HepG2 (cell line): ENCODE results near the gene ESRP2. TPM values are rescaled to one million over a fixed set of nuclear protein-coding genes. Genes with fewer than 3 reads are reported as not detected.

ENCODE experiments used
- HIVEP1 ChIP-seq: sonication (generic); formaldehyde crosslinking; IDR thresholded peaks from 2 replicates; pipeline ENCODE4 v1.4.0; 2020; ENCODE audit warnings: mild to moderate bottlenecking, missing genetic modification reagents
- ZMYM2 ChIP-seq: sonication (generic); formaldehyde crosslinking; IDR thresholded peaks from 2 replicates; pipeline ENCODE4 v1.8.0; 2022; ENCODE audit warnings: mild to moderate bottlenecking, missing genetic modification reagents
- ZNF674 ChIP-seq: sonication (generic); formaldehyde crosslinking; IDR thresholded peaks from 2 replicates; pipeline ENCODE4 v1.5.0; 2020; ENCODE audit warnings: low read depth, mild to moderate bottlenecking, missing genetic modification reagents
- polyA plus RNA-seq, 8 experiments: library from polyadenylated mRNA; depleted of rRNA in 3 of 8; stranded (reverse) in 7 of 8; unstranded in 1 of 8; fragments of >200 nt; fragmentation: Illumina TruSeq in 4 of 8; extraction: Trizol in 4 of 8; gene quantifications; 2 replicates each; pipeline versions ENCODE4 v1.2.1 to v1.2.3, GENCODE V29; 2011 to 2016; ENCODE audit warnings: low read depth in 4 of 8, missing spikeins in 1 of 8, mixed read lengths in 1 of 8; ENCODE audit not compliant: insufficient read depth in 1 of 8
- total RNA-seq, 5 experiments: library from RNA; depleted of rRNA; stranded (reverse); fragments of >200 nt; fragmentation: Illumina TruSeq; extraction: Trizol; gene quantifications; 2 replicates each; pipeline ENCODE4 v1.2.3, GENCODE V29; 2016; ENCODE audit warnings: low read depth in 1 of 5
- TF ChIP-seq, protein P1 (sequence below): sonication (generic); formaldehyde crosslinking; IDR thresholded peaks from 2 replicates; pipeline ENCODE4 v1.8.0; 2022; ENCODE audit warnings: missing genetic modification reagents, mild to moderate bottlenecking, borderline replicate concordance
- TF ChIP-seq, protein P2 (sequence below): sonication (generic); formaldehyde crosslinking; conservative IDR thresholded peaks from 2 replicates; pipeline ENCODE4 v1.8.0; 2022; ENCODE audit warnings: low read depth, missing genetic modification reagents
- TF ChIP-seq, protein P3 (sequence below): sonication (generic); formaldehyde crosslinking; conservative IDR thresholded peaks from 2 replicates; pipeline ENCODE4 v1.8.0; 2022; ENCODE audit warnings: mild to moderate bottlenecking, moderate library complexity, missing genetic modification reagents
- TF ChIP-seq, protein P4 (sequence below): sonication (generic); formaldehyde crosslinking; IDR thresholded peaks from 2 replicates; pipeline ENCODE4 v1.8.0; 2022; ENCODE audit warnings: low read depth, missing genetic modification reagents

Gene ESRP2
- total and polyA plus RNA-seq, 2 of the 13 experiments (the other 11 are each of a cell fraction or from before 2014, with no cell fraction given): 21.1 to 32.4 TPM

DNA sequence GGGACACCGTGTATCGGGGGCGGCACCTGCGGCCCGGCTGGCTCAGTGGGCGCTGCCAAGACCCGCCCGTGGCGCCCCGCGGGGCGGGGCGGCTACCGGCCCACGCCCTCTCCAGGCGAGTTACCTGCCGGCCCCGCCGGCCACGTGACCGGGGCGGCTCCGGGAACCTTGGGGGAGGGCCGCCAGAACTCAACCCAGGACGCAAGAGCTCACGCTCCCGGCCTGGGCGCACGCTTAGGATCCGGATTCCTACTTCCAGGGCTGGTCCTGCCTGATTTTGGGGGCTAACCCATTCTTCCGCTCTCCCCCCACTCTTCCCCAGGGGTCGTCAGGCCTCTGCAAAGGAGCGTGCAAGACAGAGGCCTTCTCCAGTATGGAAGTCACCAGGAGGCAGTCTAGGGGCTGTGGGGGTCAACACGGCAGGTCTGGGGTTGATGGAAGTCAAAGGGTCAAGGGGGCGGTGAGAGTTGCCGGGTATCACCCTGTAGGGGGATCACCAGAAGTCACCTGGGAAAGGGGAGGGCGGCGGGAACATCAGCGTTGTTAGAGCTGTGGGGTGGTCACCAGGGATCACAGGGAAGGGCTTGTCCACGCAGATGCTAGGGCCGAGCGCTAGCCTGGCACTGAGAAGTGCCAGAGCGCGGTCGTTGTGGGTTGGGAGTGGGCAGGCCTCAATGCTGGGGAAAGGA, 354 bp upstream of the ESRP2 start (continued):
- TF ChIP-seq, protein P1, sequence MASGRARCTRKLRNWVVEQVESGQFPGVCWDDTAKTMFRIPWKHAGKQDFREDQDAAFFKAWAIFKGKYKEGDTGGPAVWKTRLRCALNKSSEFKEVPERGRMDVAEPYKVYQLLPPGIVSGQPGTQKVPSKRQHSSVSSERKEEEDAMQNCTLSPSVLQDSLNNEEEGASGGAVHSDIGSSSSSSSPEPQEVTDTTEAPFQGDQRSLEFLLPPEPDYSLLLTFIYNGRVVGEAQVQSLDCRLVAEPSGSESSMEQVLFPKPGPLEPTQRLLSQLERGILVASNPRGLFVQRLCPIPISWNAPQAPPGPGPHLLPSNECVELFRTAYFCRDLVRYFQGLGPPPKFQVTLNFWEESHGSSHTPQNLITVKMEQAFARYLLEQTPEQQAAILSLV (CRISPR knock-in tag): no peak
- TF ChIP-seq ZMYM2 (no peak), ZNF674 (CRISPR knock-in tag) (no peak), HIVEP1 (peak; percentile 78; the same call in 1 of the 2 replicates)
- TF ChIP-seq, protein P2, sequence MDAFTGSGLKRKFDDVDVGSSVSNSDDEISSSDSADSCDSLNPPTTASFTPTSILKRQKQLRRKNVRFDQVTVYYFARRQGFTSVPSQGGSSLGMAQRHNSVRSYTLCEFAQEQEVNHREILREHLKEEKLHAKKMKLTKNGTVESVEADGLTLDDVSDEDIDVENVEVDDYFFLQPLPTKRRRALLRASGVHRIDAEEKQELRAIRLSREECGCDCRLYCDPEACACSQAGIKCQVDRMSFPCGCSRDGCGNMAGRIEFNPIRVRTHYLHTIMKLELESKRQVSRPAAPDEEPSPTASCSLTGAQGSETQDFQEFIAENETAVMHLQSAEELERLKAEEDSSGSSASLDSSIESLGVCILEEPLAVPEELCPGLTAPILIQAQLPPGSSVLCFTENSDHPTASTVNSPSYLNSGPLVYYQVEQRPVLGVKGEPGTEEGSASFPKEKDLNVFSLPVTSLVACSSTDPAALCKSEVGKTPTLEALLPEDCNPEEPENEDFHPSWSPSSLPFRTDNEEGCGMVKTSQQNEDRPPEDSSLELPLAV (CRISPR knock-in tag): no peak
- TF ChIP-seq, protein P3, sequence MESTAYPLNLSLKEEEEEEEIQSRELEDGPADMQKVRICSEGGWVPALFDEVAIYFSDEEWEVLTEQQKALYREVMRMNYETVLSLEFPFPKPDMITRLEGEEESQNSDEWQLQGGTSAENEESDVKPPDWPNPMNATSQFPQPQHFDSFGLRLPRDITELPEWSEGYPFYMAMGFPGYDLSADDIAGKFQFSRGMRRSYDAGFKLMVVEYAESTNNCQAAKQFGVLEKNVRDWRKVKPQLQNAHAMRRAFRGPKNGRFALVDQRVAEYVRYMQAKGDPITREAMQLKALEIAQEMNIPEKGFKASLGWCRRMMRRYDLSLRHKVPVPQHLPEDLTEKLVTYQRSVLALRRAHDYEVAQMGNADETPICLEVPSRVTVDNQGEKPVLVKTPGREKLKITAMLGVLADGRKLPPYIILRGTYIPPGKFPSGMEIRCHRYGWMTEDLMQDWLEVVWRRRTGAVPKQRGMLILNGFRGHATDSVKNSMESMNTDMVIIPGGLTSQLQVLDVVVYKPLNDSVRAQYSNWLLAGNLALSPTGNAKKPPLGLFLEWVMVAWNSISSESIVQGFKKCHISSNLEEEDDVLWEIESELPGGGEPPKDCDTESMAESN (CRISPR knock-in tag): no peak; the same call in 1 of the 2 replicates
- TF ChIP-seq, protein P4, sequence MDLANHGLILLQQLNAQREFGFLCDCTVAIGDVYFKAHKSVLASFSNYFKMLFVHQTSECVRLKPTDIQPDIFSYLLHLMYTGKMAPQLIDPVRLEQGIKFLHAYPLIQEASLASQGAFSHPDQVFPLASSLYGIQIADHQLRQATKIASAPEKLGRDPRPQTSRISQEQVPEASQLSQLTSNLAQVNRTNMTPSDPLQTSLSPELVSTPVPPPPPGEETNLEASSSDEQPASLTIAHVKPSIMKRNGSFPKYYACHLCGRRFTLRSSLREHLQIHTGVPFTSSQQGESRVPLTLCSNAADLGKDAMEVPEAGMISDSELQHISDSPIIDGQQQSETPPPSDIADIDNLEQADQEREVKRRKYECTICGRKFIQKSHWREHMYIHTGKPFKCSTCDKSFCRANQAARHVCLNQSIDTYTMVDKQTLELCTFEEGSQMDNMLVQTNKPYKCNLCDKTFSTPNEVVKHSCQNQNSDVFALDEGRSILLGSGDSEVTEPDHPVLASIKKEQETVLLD: peak; percentile 79
